GM21390 (cell line): ENCODE data around the gene GRWD1.

Experiments used
- ATAC-seq: cut with Tn5 transposase; IDR thresholded peaks from one replicate; pipeline ENCODE4 v1.9.1; 2021; ENCODE audit not compliant: unreplicated experiment

The GRWD1 gene

GRCh38 chr19:48455171-48455907 lies 9.6 kb downstream of the GRWD1 start, which contains the start of gene KCNJ14:
TSS of gene KCNJ14 (plus strand) at chr19:48455574. CDS start at chr19:48461725, 6,151 bp downstream.
- no peak for ATAC-seq

GRCh38 chr19:48455908-48456562 lies 10.3 kb downstream of the GRWD1 start:
- no peak for ATAC-seq

GRCh38 chr19:48456864-48457263 lies 11.1 kb downstream of the GRWD1 start:
- ATAC-seq = no peak

- no peak for ATAC-seq
Observed at GRCh38 chr19:48458016-48458415, 12.2 kb downstream of the GRWD1 start.

GRCh38 chr19:48461651-48461981 lies 15.8 kb downstream of the GRWD1 start:
- ATAC-seq = no peak

- no peak for ATAC-seq
Observed at GRCh38 chr19:48461982-48462655, 16.3 kb downstream of the GRWD1 start.

GRCh38 chr19:48465215-48465614 lies 19.4 kb downstream of the GRWD1 start:
- ATAC-seq = no peak

GRCh38 chr19:48466561-48467325 lies 21.0 kb downstream of the GRWD1 start:
- ATAC-seq = no peak

- ATAC-seq = peak; percentile 82
Observed at GRCh38 chr19:48468772-48469288, 23.0 kb downstream of the GRWD1 start.

GRCh38 chr19:48469289-48469881 lies 23.6 kb downstream of the GRWD1 start, which contains the start of gene CYTH2:
TSS of gene CYTH2 (plus strand) at chr19:48469369. CDS start at chr19:48469508, 139 bp downstream.
- peak; percentile 34 for ATAC-seq

GRCh38 chr19:48469934-48470680 lies 24.3 kb downstream of the GRWD1 start:
- ATAC-seq = no peak

GRCh38 chr19:48470856-48471255 lies 25.1 kb downstream of the GRWD1 start:
- ATAC-seq = no peak

GRCh38 chr19:48471836-48472235 lies 26.1 kb downstream of the GRWD1 start:
- ATAC-seq = no peak

- no peak for ATAC-seq
Observed at GRCh38 chr19:48473161-48473966, 27.6 kb downstream of the GRWD1 start.

- ATAC-seq = no peak
Observed at GRCh38 chr19:48474084-48474592, 28.4 kb downstream of the GRWD1 start.

GRCh38 chr19:48475369-48476068 lies 29.7 kb downstream of the GRWD1 start:
- no peak for ATAC-seq

- no peak for ATAC-seq
Observed at GRCh38 chr19:48476176-48476575, 30.4 kb downstream of the GRWD1 start.

GRCh38 chr19:48477067-48477685 lies 31.4 kb downstream of the GRWD1 start:
- no peak for ATAC-seq
